Heart left ventricle (tissue), 13 donors: Measurements from ENCODE around the gene FXYD2.

Source experiments
- POLR2A ChIP-seq, 2 donors: fragments of 450-650 bp; IDR thresholded peaks; one replicate each; pipeline ENCODE4 v1.6.1; 2017; ENCODE audit warnings: antibody characterized with exemption in 2 of 2, mild to moderate bottlenecking in 2 of 2, moderate library complexity in 2 of 2
- TF ChIP-seq, protein P1 (sequence below), 12 donors: fragments of 200-600 bp; sonication (generic) in 4 of 12; IDR thresholded peaks; one replicate each; pipeline versions ENCODE4 v1.5.0 to v1.8.0; 2018 to 2022; ENCODE audit warnings: antibody characterized with exemption in 12 of 12, mild to moderate bottlenecking in 5 of 12
- donor health status: ischemic (EF 13 %, LVEDD 7.1; RV severe dilation, severe dysfunction).
- donor health status: DM: no; HTN: yes; CAD: no.
- donor health status: DM: no; HTN: no; CAD: no.
- donor health status: ischemic (EF 25% LVEDD 6.9; RV normal size, moderate dysfunction).
- donor health status: ischemic (EF 25% LVEDD 5.7; RV mildly dilated, moderate dysfunction).
- donor health status: ischemic (EF 35%, LVEDD 5.7; RV mildly dilated, moderate dysfunction).
- donor health status: nonischemic (EF 11% LVEDD 7.7; RV severe dilation, severe dysfunction).
- donor health status: DM: yes; HTN: yes; CAD: no.
- donor health status: PGD.
- donor health status: ischemic (EF 29% LVEDD 5.4; RV normal size, mild dysfunction).
- donor health status: nonischemic (EF 23%, LVEDD 6.1; RV moderate dilation, normal function).

GRCh38 chr11:117774553-117774952, 50.0 kb downstream of the FXYD2 start:
- TF ChIP-seq, protein P1, sequence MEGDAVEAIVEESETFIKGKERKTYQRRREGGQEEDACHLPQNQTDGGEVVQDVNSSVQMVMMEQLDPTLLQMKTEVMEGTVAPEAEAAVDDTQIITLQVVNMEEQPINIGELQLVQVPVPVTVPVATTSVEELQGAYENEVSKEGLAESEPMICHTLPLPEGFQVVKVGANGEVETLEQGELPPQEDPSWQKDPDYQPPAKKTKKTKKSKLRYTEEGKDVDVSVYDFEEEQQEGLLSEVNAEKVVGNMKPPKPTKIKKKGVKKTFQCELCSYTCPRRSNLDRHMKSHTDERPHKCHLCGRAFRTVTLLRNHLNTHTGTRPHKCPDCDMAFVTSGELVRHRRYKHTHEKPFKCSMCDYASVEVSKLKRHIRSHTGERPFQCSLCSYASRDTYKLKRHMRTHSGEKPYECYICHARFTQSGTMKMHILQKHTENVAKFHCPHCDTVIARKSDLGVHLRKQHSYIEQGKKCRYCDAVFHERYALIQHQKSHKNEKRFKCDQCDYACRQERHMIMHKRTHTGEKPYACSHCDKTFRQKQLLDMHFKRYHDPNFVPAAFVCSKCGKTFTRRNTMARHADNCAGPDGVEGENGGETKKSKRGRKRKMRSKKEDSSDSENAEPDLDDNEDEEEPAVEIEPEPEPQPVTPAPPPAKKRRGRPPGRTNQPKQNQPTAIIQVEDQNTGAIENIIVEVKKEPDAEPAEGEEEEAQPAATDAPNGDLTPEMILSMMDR (IDR thresholded peaks at IDR 0.05), result no peak
- TF ChIP-seq POLR2A (IDR thresholded peaks at IDR 0.05), result no peak
